ENCODE data around the gene PACSIN1.

Gene PACSIN1

DNA sequence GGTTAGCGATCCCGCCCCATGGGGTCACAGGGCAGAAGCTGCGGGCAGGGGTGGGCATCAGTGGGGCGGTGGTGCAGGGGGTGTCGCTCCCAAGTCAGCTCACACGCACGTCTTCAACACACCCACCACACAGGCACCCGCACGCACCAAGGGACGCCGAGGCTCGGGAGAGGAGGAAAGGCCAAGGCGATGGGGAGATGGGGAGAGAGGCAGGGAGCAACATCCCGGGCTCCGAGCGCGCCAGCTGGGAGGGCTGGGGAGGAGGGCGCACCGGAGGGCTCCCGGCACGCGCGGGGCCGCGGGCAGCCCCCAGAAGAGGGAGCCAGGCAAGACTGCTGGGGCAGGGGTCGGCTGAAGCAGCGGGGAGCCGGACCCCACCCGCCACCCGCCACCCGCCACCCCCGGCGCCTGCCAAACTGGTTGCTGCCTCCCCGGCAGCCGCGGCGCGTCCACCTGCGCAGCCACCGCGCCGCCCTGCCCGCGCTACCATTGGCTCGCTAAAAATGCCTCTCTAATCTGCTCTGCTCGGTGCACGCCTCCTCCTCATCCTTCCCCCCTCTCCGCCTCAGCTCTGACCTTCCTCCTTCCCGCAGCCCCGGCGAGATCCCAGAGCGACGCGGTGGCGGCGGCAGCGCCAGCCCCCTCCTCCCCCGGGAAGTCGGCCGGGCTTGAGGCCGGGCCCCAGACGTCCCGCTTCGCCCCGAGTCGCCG lies at the start of gene PACSIN1:
PACSIN1 (plus strand) TSS at position 546 of the 711 bp plus-strand sequence. CDS start 60,230 bp downstream, outside the sequence.
- no peak for DNase-seq

- no peak for DNase-seq
Observed at GRCh38 chr6:34416877-34417371, 49.0 kb upstream of the PACSIN1 start.

DNA sequence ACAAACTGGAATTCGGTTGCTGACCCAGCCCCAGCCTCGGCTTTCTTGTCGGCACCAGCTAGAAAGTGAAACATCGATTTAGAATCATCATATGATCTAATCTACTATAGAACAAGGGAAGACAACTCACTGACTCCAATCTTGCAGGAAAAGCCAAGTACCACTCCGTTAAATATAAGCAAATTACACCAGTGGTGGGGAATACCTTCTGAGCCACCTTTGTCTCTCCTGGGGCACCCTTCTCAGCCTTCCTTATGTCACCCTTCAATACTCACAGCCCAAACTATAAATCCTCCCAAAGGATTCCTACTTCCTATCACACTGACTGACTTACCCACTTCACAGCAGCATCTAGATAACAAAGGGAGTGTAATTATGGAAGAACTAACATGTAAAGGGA lies 47.5 kb upstream of the PACSIN1 start:
- DNase-seq: no peak

DNA sequence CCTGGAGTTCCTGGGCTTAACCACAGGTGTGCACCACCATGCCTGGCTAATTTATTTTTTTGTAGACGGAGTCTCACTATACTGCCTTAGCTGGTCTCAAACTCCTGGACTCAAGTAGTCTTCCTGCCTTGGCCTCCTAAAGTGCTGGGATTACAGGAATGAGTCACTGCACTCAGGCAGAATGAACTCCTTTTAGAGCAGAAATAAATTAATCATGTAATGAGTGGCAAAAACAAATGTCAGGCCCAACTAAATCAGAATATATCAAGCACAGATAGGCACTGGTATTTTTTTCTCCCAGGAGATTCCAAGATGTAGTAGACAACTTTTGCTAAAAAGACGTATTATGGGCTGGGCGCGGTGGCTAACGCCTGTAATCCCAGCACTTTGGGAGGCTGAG lies 42.6 kb upstream of the PACSIN1 start:
- DNase-seq: no peak

GRCh38 chr6:34424200-34425131 lies 41.4 kb upstream of the PACSIN1 start:
- DNase-seq: no peak

GRCh38 chr6:34425132-34425497 lies 40.8 kb upstream of the PACSIN1 start:
- DNase-seq: peak; percentile 15

GRCh38 chr6:34425498-34426410 lies 40.1 kb upstream of the PACSIN1 start, which contains the start of gene RPS10:
RPS10 (minus strand) TSS chr6:34426069; CDS start chr6:34425221, 848 bp downstream.
- DNase-seq: peak; percentile 98

GRCh38 chr6:34435916-34436315 lies 30.0 kb upstream of the PACSIN1 start:
- DNase-seq: no peak

GRCh38 chr6:34436803-34437643 lies 28.9 kb upstream of the PACSIN1 start:
- no peak for DNase-seq

- no peak for DNase-seq
Observed at GRCh38 chr6:34437644-34437970, 28.3 kb upstream of the PACSIN1 start.

DNA sequence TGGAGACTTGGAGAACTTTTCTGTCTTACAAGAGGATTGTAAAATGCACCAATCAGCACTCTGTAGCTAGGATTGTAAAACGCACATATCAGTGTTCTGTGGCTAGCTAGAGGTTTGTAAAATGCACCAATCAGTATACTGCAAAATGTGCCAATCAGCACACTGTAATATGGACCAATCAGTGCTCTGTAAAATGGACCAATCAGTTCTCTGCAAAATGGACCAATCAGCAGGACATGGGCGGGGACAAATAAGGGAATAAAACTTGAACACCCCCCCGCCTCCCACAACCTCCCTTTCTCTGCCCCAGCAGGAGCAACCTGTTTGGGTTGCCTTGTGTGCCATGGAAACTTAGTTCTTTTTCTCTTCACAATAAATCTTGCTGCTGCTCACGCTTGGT lies 27.2 kb upstream of the PACSIN1 start:
- DNase-seq: no peak

DNA sequence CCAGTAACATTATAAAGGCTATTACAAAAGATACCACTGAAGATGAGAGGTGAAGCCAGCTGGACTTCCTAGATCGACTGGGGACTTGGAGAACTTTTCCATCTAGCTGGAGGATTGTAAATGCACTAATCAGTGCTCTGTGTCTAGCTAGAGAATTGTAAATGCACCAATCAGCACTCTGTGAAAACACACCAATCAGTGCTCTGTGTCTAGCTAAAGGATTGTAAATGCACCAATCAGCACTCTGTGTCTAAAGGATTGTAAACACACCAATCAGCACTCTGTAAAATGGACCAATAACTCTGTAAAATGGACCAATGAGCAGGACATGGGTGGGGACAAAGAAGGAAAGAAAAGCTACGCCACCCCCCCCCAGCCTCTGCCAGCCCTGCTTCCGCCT lies 26.4 kb upstream of the PACSIN1 start:
- DNase-seq: no peak

- no peak for DNase-seq
Observed at GRCh38 chr6:34441526-34441925, 24.4 kb upstream of the PACSIN1 start.

DNA sequence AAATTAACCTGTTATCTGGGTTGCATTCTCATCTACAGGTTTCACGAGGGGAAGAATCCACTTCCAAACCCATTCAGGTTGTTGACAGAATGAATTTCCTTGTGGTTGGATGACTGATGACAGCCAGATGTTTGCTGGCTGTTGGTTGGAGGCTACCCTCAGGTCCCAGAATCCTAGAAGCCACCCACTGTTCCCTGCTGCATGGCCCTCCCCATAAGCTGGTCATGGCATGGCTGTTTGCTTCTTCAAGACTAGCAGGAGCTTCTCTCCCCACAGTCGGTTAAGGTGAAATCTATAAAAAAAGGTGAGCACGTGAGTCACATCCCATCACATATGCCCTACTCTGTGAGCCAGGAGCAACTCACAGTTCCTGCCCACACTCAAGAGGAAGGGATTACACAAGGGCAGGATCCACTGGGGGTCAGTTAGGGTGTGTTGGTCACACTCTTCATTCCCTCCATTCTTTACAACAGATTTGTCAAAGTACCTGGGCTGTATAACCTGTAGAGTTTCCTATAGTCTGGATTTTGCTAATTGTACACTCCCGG lies 20.5 kb upstream of the PACSIN1 start:
- DNase-seq: no peak

GRCh38 chr6:34447386-34447785 lies 18.5 kb upstream of the PACSIN1 start:
- DNase-seq: no peak

DNA sequence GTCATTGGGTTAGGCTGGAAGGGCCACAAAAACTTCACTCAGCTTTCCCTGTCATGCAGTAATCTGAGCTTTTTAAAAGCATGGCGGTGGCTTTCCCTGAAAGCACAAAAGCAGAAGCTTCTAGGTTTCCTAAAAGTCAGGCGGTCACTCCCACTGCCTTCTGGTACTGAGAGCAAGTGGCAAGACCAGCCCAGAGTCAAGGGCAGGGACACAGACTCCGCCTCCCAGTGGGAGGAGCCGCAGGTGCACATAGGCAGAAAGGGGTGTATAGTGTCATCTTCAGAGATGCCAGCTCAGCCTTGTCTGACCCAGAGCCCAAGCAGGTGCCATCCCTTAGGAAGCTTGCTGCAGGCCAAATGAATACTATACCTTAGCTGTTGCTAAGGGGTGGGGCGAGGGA lies 18.0 kb upstream of the PACSIN1 start:
- peak; percentile 58 for DNase-seq

DNA sequence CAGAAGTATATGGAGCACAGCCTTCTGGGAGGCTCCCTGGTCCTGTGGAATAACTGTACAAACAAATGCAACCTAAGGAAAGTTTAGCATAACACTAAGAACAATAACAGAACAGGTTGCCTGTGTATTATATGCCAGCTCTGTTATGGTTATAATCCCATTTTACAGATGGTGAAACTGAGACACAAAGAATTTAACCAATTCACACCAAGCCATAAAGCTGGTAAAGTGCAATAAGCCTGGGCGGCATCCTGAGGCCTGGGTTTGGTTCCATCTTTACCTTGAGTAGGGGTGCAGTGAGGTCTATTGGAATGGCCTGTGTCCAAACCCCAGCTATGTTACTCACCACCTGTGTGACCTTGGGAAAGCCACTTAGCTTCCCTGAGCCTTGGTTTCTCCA lies 14.7 kb upstream of the PACSIN1 start:
- no peak for DNase-seq

DNA sequence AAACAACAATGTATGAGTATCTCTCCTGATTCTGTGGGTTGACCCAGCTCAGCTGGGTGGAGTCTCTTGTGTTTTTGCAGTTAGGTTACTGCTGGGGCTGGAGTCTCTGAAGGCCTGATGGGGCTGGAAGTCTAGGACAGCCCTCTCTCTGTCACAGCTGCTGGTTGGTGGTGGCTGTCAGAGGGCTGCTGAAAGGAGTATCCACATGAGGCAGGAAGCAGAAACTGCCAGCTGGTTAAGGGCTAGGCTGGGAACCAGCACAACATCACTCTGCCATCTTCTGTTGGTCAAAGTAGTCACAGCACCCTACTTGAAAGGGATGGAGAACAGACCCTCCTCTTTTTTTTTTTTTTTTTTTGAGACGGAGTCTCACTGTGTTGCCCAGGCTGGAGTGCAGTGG lies 10.0 kb upstream of the PACSIN1 start:
- no peak for DNase-seq

GRCh38 chr6:34457382-34457741 lies 8.5 kb upstream of the PACSIN1 start:
- peak; percentile 41 for DNase-seq

GRCh38 chr6:34457742-34458735 lies 7.8 kb upstream of the PACSIN1 start:
- DNase-seq: peak; percentile 22
